HepG2 (cell line): ENCODE measurements around the gene NUP62. TPM values are rescaled to one million over a fixed set of nuclear protein-coding genes. Genes with fewer than 3 reads are reported as not detected.

Experiments
- FLYWCH1 ChIP-seq: sonication (generic); formaldehyde crosslinking; IDR thresholded peaks from 2 replicates; pipeline ENCODE4 v1.8.1; 2023; ENCODE audit warnings: mild to moderate bottlenecking, missing genetic modification reagents
- HNRNPH1 ChIP-seq: fragments of 200-400 bp; formaldehyde crosslinking; optimal IDR thresholded peaks from 2 replicates; pipeline ENCODE3; 2017; ENCODE audit warnings: mild to moderate bottlenecking, low read depth, low read length
- KDM1A ChIP-seq: IDR thresholded peaks from 2 replicates; pipeline ENCODE4 v1.6.1; 2016; ENCODE audit warnings: missing compliant biosample characterization
- PCBP1 ChIP-seq: fragments of 200-400 bp; formaldehyde crosslinking; IDR thresholded peaks from 2 replicates; pipeline ENCODE4 v1.6.1; 2017; ENCODE audit warnings: mild to moderate bottlenecking, low read depth, low read length, borderline replicate concordance
- RFX5 ChIP-seq: IDR thresholded peaks from 2 replicates; pipeline ENCODE4 v1.6.1; 2011; ENCODE audit warnings: low read depth, low read length, improper control_type of control experiment
- ZBTB26 ChIP-seq: IDR thresholded peaks from 2 replicates; pipeline ENCODE4 v1.6.1; 2016; ENCODE audit warnings: missing compliant biosample characterization, missing genetic modification reagents, borderline replicate concordance
- ZBTB34 ChIP-seq: sonication (generic); formaldehyde crosslinking; IDR thresholded peaks from 2 replicates; pipeline ENCODE4 v1.8.0; 2022; ENCODE audit warnings: mild to moderate bottlenecking, missing genetic modification reagents
- ZBTB4 ChIP-seq: sonication (generic); formaldehyde crosslinking; IDR thresholded peaks from 2 replicates; pipeline ENCODE4 v1.4.0; 2020; ENCODE audit warnings: missing genetic modification reagents, mild to moderate bottlenecking, borderline replicate concordance
- ZNF20 ChIP-seq: sonication (generic); formaldehyde crosslinking; IDR thresholded peaks from 2 replicates; pipeline ENCODE4 v1.4.0; 2020; ENCODE audit warnings: mild to moderate bottlenecking, moderate library complexity, missing genetic modification reagents
- ZNF441 ChIP-seq: sonication (generic); formaldehyde crosslinking; IDR thresholded peaks from 2 replicates; pipeline ENCODE4 v1.7.0; 2021; ENCODE audit warnings: missing genetic modification reagents, borderline replicate concordance
- polyA plus RNA-seq, 8 experiments: library from polyadenylated mRNA; depleted of rRNA in 3 of 8; stranded (reverse) in 7 of 8; unstranded in 1 of 8; fragments of >200 nt; fragmentation: Illumina TruSeq in 4 of 8; extraction: Trizol in 4 of 8; gene quantifications; 2 replicates each; pipeline versions ENCODE4 v1.2.1 to v1.2.3, GENCODE V29; 2011 to 2016; ENCODE audit warnings: low read depth in 4 of 8, missing spikeins in 1 of 8, mixed read lengths in 1 of 8; ENCODE audit not compliant: insufficient read depth in 1 of 8
- total RNA-seq, 5 experiments: library from RNA; depleted of rRNA; stranded (reverse); fragments of >200 nt; fragmentation: Illumina TruSeq; extraction: Trizol; gene quantifications; 2 replicates each; pipeline ENCODE4 v1.2.3, GENCODE V29; 2016; ENCODE audit warnings: low read depth in 1 of 5

The NUP62 gene
- total and polyA plus RNA-seq, 2 of the 13 experiments (the other 11 are each of a cell fraction or from before 2014, with no cell fraction given): 16.5 to 41.5 TPM

- TF ChIP-seq ZBTB4 (CRISPR knock-in tag) (peak; percentile 87; the same call in 1 of the 2 replicates), KDM1A (CRISPR knock-in tag) (peak; percentile 9; the same call in 1 of the 2 replicates), FLYWCH1 (CRISPR knock-in tag) (0 out of 2 replicates have a peak, but pooled peaks have one; percentile 67), ZNF20 (CRISPR knock-in tag) (no peak), RFX5 (0 out of 2 replicates have a peak, but pooled peaks have one; percentile 43), HNRNPH1 (peak; percentile 99), ZNF441 (CRISPR knock-in tag) (peak; percentile 33; the same call in 1 of the 2 replicates), ZBTB34 (no peak), ZBTB26 (CRISPR knock-in tag) (peak; percentile 56; the same call in 1 of the 2 replicates), PCBP1 (peak; percentile 97)
- TF ChIP-seq, all 625 proteins: peak for 299
Observed at GRCh38 chr19:49929611-49930482, 543 bp upstream of the NUP62 start (continued).
